ENCODE data around the gene ANXA9. TPM values are rescaled to one million over a fixed set of nuclear protein-coding genes. Genes with fewer than 3 reads are reported as not detected.
A peak's percentile ranks its signal among the peaks of the same experiment; 100 is the strongest.

Gene ANXA9
- total RNA-seq, 1 donor from 2014 or later, result 0.68 TPM

- Histone ChIP-seq H3K36me3 (peaks cover 41% of the 10 kb centered on the region), H3K4me1 (peaks cover 13% of the 10 kb centered on the region), H3K4me3 (peak overlapping the region; percentile 8), H3K27me3 (ENCODE audit: low read depth) (no peaks in the 10 kb centered on the region), H3K9me3 (no peaks in the 10 kb centered on the region), H3K27ac (peak overlapping the region; percentile 28)
- ATAC-seq (peak in 1 of 2 donors; percentile 17), DNase-seq (no peak)
- intact Hi-C loops (cut with DNase I), result no loop called here
- no peak for TF ChIP-seq CTCF (IDR thresholded peaks at IDR 0.05)
Measured at GRCh38 chr1:150995460-150995859, 13.4 kb downstream of the ANXA9 start.

- peaks cover 45% of the 10 kb centered on the region for H3K36me3 ChIP-seq
- DNase-seq, result no peak
- H3K27me3 ChIP-seq (ENCODE audit: low read depth), result no peaks in the 10 kb centered on the region
- ATAC-seq, result peak; percentile 66 to 74
- peaks cover 13% of the 10 kb centered on the region for H3K4me1 ChIP-seq
- intact Hi-C loops (cut with DNase I), result no loop called here
- peak overlapping the region; percentile 8 for H3K4me3 ChIP-seq
- H3K27ac ChIP-seq, result peak overlapping the region; percentile 28
- no peaks in the 10 kb centered on the region for H3K9me3 ChIP-seq
- peak; percentile 91 for TF ChIP-seq CTCF (IDR thresholded peaks at IDR 0.05)
Measured at GRCh38 chr1:150995896-150996295, 13.8 kb downstream of the ANXA9 start.

GRCh38 chr1:150997126-150997872 is 15.2 kb downstream of the ANXA9 start:
- Histone ChIP-seq H3K4me3 (no peak overlapping the region), H3K36me3 (peaks cover 59% of the 10 kb centered on the region), H3K27ac (no peak overlapping the region), H3K27me3 (ENCODE audit: low read depth) (no peaks in the 10 kb centered on the region), H3K9me3 (no peaks in the 10 kb centered on the region), H3K4me1 (peaks cover 25% of the 10 kb centered on the region)
- TF ChIP-seq CTCF (IDR thresholded peaks at IDR 0.05), result no peak
- ATAC-seq, result no peak
- no peak for DNase-seq
- intact Hi-C loops (cut with DNase I), result no loop called here

- no peak for DNase-seq
- Histone ChIP-seq H3K27ac (no peak overlapping the region), H3K36me3 (peaks cover 61% of the 10 kb centered on the region), H3K27me3 (ENCODE audit: low read depth) (no peaks in the 10 kb centered on the region), H3K4me1 (peaks cover 32% of the 10 kb centered on the region), H3K9me3 (no peaks in the 10 kb centered on the region), H3K4me3 (no peak overlapping the region)
- no peak for TF ChIP-seq CTCF (IDR thresholded peaks at IDR 0.05)
- ATAC-seq, result no peak
- intact Hi-C loops (cut with DNase I), result no loop called here
Measured at GRCh38 chr1:150997949-150998348, 15.9 kb downstream of the ANXA9 start.

- H3K27me3 ChIP-seq (ENCODE audit: low read depth), result no peaks in the 10 kb centered on the region
- H3K9me3 ChIP-seq, result no peaks in the 10 kb centered on the region
- intact Hi-C loops (cut with DNase I), result no loop called here
- H3K27ac ChIP-seq, result no peak overlapping the region
- ATAC-seq, result no peak
- DNase-seq, result no peak
- H3K36me3 ChIP-seq, result peaks cover 61% of the 10 kb centered on the region
- no peak for TF ChIP-seq CTCF (IDR thresholded peaks at IDR 0.05)
- H3K4me1 ChIP-seq, result peaks cover 44% of the 10 kb centered on the region
- no peak overlapping the region for H3K4me3 ChIP-seq
Measured at GRCh38 chr1:150999051-150999674, 17.1 kb downstream of the ANXA9 start.

Data from lower lobe of right lung (tissue), 2 donors.